ENCODE data around the gene XIRP1.
"Not testable (repeated sequence)": the region's sequence is repeated elsewhere in the genome, so short reads cannot be mapped to it uniquely, and the experiment has no call there.

The XIRP1 gene, protein sequence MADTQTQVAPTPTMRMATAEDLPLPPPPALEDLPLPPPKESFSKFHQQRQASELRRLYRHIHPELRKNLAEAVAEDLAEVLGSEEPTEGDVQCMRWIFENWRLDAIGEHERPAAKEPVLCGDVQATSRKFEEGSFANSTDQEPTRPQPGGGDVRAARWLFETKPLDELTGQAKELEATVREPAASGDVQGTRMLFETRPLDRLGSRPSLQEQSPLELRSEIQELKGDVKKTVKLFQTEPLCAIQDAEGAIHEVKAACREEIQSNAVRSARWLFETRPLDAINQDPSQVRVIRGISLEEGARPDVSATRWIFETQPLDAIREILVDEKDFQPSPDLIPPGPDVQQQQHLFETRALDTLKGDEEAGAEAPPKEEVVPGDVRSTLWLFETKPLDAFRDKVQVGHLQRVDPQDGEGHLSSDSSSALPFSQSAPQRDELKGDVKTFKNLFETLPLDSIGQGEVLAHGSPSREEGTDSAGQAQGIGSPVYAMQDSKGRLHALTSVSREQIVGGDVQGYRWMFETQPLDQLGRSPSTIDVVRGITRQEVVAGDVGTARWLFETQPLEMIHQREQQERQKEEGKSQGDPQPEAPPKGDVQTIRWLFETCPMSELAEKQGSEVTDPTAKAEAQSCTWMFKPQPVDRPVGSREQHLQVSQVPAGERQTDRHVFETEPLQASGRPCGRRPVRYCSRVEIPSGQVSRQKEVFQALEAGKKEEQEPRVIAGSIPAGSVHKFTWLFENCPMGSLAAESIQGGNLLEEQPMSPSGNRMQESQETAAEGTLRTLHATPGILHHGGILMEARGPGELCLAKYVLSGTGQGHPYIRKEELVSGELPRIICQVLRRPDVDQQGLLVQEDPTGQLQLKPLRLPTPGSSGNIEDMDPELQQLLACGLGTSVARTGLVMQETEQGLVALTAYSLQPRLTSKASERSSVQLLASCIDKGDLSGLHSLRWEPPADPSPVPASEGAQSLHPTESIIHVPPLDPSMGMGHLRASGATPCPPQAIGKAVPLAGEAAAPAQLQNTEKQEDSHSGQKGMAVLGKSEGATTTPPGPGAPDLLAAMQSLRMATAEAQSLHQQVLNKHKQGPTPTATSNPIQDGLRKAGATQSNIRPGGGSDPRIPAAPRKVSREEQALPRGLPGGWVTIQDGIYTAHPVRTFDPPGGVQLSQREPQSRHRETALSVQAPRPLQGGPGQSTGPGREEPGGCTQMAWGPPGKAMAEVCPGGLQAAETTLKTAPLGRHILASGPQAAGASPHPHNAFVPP (N-terminal part only)

DNA sequence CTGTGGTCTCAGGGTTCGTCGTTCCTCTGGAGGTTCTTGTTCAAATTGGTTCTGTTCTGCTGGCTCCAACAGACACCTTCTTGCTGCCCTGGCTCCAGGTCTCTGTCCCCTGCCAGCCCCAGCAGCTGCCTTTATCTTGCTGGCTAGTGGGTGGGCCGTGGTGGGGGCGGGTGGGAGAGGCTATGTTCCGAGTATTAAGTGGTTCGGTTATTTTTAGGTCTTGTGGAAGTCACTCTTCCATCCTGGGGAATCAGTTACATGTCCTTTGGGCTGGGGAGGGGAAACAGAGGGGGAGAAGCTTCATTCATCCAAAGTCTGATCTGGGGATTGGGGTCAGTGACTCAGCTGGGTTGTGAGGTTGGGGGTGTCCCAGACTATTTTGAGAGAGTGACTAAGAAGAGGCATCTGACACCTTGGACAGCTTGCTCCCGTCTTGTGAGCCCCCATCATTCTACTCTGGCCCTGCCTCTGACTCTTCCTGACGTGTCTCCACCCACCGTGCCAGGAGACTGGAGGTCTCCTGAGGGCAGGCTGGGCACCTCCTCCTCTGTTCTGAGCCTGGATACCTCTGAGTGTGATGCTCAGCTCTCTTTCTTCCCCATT is at the start of gene XIRP1:
TSS of gene XIRP1 (minus strand) at position 106 of the 603 bp plus-strand sequence. CDS start 3,150 bp downstream, outside the sequence.
- Histone ChIP-seq H3K36me3 (ENCODE audit: control insufficient read depth in 2 of 2, insufficient read depth in 2 of 2, low read length in 2 of 2) (no peaks in the 10 kb centered on the region), H3K27me3 (ENCODE audit: control insufficient read depth in 1 of 2, insufficient read depth in 2 of 2, low read length in 2 of 2) (no peaks in the 10 kb centered on the region), H3K4me3 (ENCODE audit: low read length in 2 of 2) (no peak within 1 kb of the TSS), H3K4me1 (ENCODE audit: control insufficient read depth, insufficient read depth, low read length) (peaks cover 15% of the 10 kb centered on the region), H3K27ac (ENCODE audit: low read length) (no peak within 1 kb of the TSS), H3K9ac (ENCODE audit: low read length in 2 of 2) (no peak within 1 kb of the TSS), H3K9me3 (ENCODE audit: control insufficient read depth in 2 of 2, low read length in 2 of 2) (no peaks in the 10 kb centered on the region)

GRCh38 chr3:39241561-39241960 is 49.2 kb upstream of the XIRP1 start:
- Histone ChIP-seq H3K4me1 (ENCODE audit: control insufficient read depth, insufficient read depth, low read length) (no peaks in the 10 kb centered on the region), H3K9me3 (ENCODE audit: control insufficient read depth in 2 of 2, low read length in 2 of 2) (no peaks in the 10 kb centered on the region), H3K27me3 (ENCODE audit: control insufficient read depth in 1 of 2, insufficient read depth in 2 of 2, low read length in 2 of 2) (peaks cover 0 to 2% of the 10 kb centered on the region in 2 donors), H3K9ac (ENCODE audit: low read length in 2 of 2) (no peak overlapping the region), H3K36me3 (ENCODE audit: control insufficient read depth in 2 of 2, insufficient read depth in 2 of 2, low read length in 2 of 2) (no peaks in the 10 kb centered on the region), H3K4me3 (ENCODE audit: low read length in 2 of 2) (no peak overlapping the region), H3K27ac (ENCODE audit: low read length) (no peak overlapping the region)

- H3K9ac ChIP-seq (ENCODE audit: low read length in 2 of 2), result no peak overlapping the region
- no peak overlapping the region for H3K4me3 ChIP-seq (ENCODE audit: low read length in 2 of 2)
- H3K9me3 ChIP-seq (ENCODE audit: control insufficient read depth in 2 of 2, low read length in 2 of 2), result no peaks in the 10 kb centered on the region
- H3K4me1 ChIP-seq (ENCODE audit: control insufficient read depth, insufficient read depth, low read length), result no peaks in the 10 kb centered on the region
- peaks cover 0 to 2% of the 10 kb centered on the region in 2 donors for H3K27me3 ChIP-seq (ENCODE audit: control insufficient read depth in 1 of 2, insufficient read depth in 2 of 2, low read length in 2 of 2)
- no peaks in the 10 kb centered on the region for H3K36me3 ChIP-seq (ENCODE audit: control insufficient read depth in 2 of 2, insufficient read depth in 2 of 2, low read length in 2 of 2)
- no peak overlapping the region for H3K27ac ChIP-seq (ENCODE audit: low read length)
Observed at GRCh38 chr3:39237027-39237426, 44.6 kb upstream of the XIRP1 start.

DNA sequence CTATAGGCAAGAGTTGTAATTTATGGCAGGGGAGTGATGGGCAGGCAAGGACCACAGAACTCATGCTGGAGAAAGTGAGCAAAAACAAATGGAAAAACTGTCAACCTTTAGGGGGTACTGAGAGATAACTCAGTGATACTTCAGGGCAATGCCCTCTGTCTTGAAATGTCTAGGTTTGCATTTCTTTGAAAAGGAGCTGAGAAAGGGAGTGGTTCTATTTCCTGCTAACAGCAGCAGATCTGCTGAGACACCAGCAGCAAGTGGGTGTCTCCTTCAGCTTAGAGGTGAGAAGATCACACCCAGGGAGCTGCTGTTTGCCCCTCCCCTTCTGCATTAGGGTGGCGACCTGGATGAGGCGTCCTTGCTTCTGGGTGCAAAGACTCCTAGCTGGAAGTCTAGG is 42.3 kb upstream of the XIRP1 start:
- Histone ChIP-seq H3K9ac (ENCODE audit: low read length in 2 of 2) (no peak overlapping the region), H3K36me3 (ENCODE audit: control insufficient read depth in 2 of 2, insufficient read depth in 2 of 2, low read length in 2 of 2) (no peaks in the 10 kb centered on the region), H3K27ac (ENCODE audit: low read length) (no peak overlapping the region), H3K4me3 (ENCODE audit: low read length in 2 of 2) (no peak overlapping the region), H3K27me3 (ENCODE audit: control insufficient read depth in 1 of 2, insufficient read depth in 2 of 2, low read length in 2 of 2) (peaks cover 0 to 2% of the 10 kb centered on the region in 2 donors), H3K4me1 (ENCODE audit: control insufficient read depth, insufficient read depth, low read length) (no peaks in the 10 kb centered on the region), H3K9me3 (ENCODE audit: control insufficient read depth in 2 of 2, low read length in 2 of 2) (no peaks in the 10 kb centered on the region)

DNA sequence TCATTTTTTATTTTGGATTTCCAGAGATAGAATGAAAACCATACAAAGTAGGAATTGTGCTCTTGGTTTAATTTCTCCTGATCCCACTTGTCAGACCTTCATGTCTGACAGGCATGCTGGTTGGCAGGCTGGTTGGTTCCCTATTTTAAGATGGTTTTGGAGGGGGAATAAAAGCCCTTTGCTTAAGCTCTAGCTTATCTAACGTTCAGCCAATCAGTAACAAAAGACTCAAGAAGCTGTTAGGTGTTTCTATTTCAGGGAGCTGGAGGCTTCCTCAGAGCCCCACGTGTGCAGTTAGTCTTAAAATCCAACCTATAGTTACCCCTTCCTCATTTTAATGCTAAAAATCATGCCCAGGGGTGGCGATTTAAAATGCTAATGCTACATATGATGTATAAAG is 40.5 kb upstream of the XIRP1 start:
- no peaks in the 10 kb centered on the region for H3K4me1 ChIP-seq (ENCODE audit: control insufficient read depth, insufficient read depth, low read length)
- no peak overlapping the region for H3K4me3 ChIP-seq (ENCODE audit: low read length in 2 of 2)
- no peaks in the 10 kb centered on the region for H3K9me3 ChIP-seq (ENCODE audit: control insufficient read depth in 2 of 2, low read length in 2 of 2)
- no peak overlapping the region for H3K9ac ChIP-seq (ENCODE audit: low read length in 2 of 2)
- no peak overlapping the region for H3K27ac ChIP-seq (ENCODE audit: low read length)
- H3K27me3 ChIP-seq (ENCODE audit: control insufficient read depth in 1 of 2, insufficient read depth in 2 of 2, low read length in 2 of 2), result no peaks in the 10 kb centered on the region
- no peaks in the 10 kb centered on the region for H3K36me3 ChIP-seq (ENCODE audit: control insufficient read depth in 2 of 2, insufficient read depth in 2 of 2, low read length in 2 of 2)

- no peak overlapping the region for H3K27ac ChIP-seq (ENCODE audit: low read length)
- H3K27me3 ChIP-seq (ENCODE audit: control insufficient read depth in 1 of 2, insufficient read depth in 2 of 2, low read length in 2 of 2), result no peaks in the 10 kb centered on the region
- no peaks in the 10 kb centered on the region for H3K4me1 ChIP-seq (ENCODE audit: control insufficient read depth, insufficient read depth, low read length)
- H3K9me3 ChIP-seq (ENCODE audit: control insufficient read depth in 2 of 2, low read length in 2 of 2), result no peaks in the 10 kb centered on the region
- H3K9ac ChIP-seq (ENCODE audit: low read length in 2 of 2), result no peak overlapping the region
- H3K4me3 ChIP-seq (ENCODE audit: low read length in 2 of 2), result no peak overlapping the region
- no peaks in the 10 kb centered on the region for H3K36me3 ChIP-seq (ENCODE audit: control insufficient read depth in 2 of 2, insufficient read depth in 2 of 2, low read length in 2 of 2)
Observed at GRCh38 chr3:39230453-39230852, 38.1 kb upstream of the XIRP1 start.

DNA sequence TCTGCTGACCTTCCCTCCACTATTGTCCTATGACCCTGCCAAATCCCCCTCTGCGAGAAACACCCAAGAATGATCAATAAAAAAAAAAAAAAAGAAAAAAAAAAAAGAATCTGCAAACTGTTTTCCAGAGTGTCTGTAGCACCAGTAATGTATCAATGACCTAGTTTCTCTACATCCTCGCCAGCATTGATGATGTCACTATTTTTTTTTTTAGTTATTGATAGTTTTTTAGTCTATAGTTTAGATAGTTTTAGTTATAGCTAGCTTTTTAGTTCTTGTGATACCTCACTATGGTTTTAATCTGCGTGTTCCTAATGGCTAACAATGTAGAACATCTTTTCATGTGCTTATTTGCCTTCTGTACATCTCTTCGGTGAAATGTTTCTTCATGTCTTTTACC is 36.1 kb upstream of the XIRP1 start:
- Histone ChIP-seq H3K4me3 (ENCODE audit: low read length in 2 of 2) (no peak overlapping the region), H3K36me3 (ENCODE audit: control insufficient read depth in 2 of 2, insufficient read depth in 2 of 2, low read length in 2 of 2) (no peaks in the 10 kb centered on the region), H3K4me1 (ENCODE audit: control insufficient read depth, insufficient read depth, low read length) (no peaks in the 10 kb centered on the region), H3K27ac (ENCODE audit: low read length) (no peak overlapping the region), H3K9me3 (ENCODE audit: control insufficient read depth in 2 of 2, low read length in 2 of 2) (no peaks in the 10 kb centered on the region), H3K9ac (ENCODE audit: low read length in 2 of 2) (no peak overlapping the region), H3K27me3 (ENCODE audit: control insufficient read depth in 1 of 2, insufficient read depth in 2 of 2, low read length in 2 of 2) (no peaks in the 10 kb centered on the region)

DNA sequence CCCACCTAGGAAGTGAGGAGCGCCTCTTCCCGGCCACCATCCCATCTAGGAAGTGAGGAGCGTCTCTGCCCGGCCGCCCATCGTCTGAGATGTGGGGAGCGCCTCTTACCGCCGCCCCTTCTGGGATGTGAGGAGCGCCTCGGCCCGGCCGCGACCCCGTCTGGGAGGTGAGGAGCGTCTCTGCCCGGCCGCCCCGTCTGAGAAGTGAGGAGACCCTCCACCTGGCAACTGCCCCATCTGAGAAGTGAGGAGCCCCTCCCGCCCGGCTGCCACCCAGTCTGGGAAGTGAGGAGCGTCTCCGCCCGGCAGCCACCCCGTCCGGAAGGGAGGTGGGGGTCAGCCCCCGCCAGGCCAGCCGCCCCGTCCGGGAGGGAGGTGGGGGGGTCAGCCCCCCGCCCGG is 35.2 kb upstream of the XIRP1 start:
- not testable (repeated sequence) for H3K9me3 ChIP-seq (ENCODE audit: control insufficient read depth in 2 of 2, low read length in 2 of 2); H3K27ac ChIP-seq (ENCODE audit: low read length); H3K4me3 ChIP-seq (ENCODE audit: low read length in 2 of 2); H3K36me3 ChIP-seq (ENCODE audit: control insufficient read depth in 2 of 2, insufficient read depth in 2 of 2, low read length in 2 of 2); H3K9ac ChIP-seq (ENCODE audit: low read length in 2 of 2); H3K27me3 ChIP-seq (ENCODE audit: control insufficient read depth in 1 of 2, insufficient read depth in 2 of 2, low read length in 2 of 2); H3K4me1 ChIP-seq (ENCODE audit: control insufficient read depth, insufficient read depth, low read length)

DNA sequence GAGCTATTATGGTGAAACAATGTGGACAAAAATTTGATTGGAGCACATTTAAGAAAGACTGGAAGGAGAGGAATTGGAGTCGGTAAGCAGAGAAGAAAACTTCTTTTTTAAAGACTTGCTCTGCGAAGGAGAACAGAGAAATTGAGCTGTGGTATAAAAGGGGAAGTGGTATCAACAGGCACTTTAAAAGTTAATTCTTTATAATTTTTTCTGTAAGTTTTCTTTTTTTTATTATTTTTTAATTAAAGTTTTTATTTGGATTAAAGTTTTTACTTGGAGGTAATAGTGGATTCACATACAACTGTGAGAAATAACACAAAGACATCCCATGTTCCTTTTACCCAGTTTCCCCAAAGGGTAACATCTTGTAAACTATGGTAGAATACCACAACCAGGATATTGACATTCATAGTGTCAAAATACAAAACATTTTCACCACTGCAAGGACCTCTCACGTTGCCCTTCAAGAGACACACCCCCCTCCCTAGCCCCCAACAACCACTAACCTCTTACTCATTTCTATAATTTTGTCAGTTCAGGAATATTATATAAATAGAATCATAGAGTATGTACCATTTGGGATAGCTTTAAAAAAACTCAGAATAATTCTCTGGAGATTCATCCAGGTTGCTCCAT is 33.8 kb upstream of the XIRP1 start:
- no peaks in the 10 kb centered on the region for H3K9me3 ChIP-seq (ENCODE audit: control insufficient read depth in 2 of 2, low read length in 2 of 2)
- H3K9ac ChIP-seq (ENCODE audit: low read length in 2 of 2), result no peak overlapping the region
- H3K27me3 ChIP-seq (ENCODE audit: control insufficient read depth in 1 of 2, insufficient read depth in 2 of 2, low read length in 2 of 2), result no peaks in the 10 kb centered on the region
- no peak overlapping the region for H3K27ac ChIP-seq (ENCODE audit: low read length)
- H3K36me3 ChIP-seq (ENCODE audit: control insufficient read depth in 2 of 2, insufficient read depth in 2 of 2, low read length in 2 of 2), result no peaks in the 10 kb centered on the region
- H3K4me3 ChIP-seq (ENCODE audit: low read length in 2 of 2), result no peak overlapping the region
- no peaks in the 10 kb centered on the region for H3K4me1 ChIP-seq (ENCODE audit: control insufficient read depth, insufficient read depth, low read length)

DNA sequence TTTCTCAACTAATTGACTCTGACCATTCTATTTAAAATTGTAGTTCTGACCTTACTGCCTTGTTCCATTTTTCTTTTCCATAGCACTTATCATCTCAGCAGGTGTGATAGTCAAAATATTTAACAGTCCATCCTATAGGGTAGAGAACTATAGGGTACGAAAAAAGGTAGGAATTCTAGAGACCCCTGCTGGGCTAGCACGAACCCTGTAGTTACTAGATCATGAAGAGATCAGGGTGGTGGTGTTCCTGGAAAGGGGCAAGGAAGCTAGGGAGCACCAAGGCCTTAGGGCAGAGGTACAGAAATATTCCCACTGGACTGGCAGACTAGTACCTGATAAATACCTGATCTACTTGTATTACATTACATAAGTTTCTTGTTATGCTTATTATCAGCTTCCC is 31.9 kb upstream of the XIRP1 start:
- no peaks in the 10 kb centered on the region for H3K36me3 ChIP-seq (ENCODE audit: control insufficient read depth in 2 of 2, insufficient read depth in 2 of 2, low read length in 2 of 2)
- no peak overlapping the region for H3K27ac ChIP-seq (ENCODE audit: low read length)
- no peak overlapping the region for H3K4me3 ChIP-seq (ENCODE audit: low read length in 2 of 2)
- no peak overlapping the region for H3K9ac ChIP-seq (ENCODE audit: low read length in 2 of 2)
- no peaks in the 10 kb centered on the region for H3K4me1 ChIP-seq (ENCODE audit: control insufficient read depth, insufficient read depth, low read length)
- peaks cover 0 to 2% of the 10 kb centered on the region in 2 donors for H3K27me3 ChIP-seq (ENCODE audit: control insufficient read depth in 1 of 2, insufficient read depth in 2 of 2, low read length in 2 of 2)
- no peaks in the 10 kb centered on the region for H3K9me3 ChIP-seq (ENCODE audit: control insufficient read depth in 2 of 2, low read length in 2 of 2)

Data from stomach smooth muscle (tissue), 2 donors.